Parathyroid adenoma (tissue), 2 donors: ENCODE data around the gene TMCC1.

Source experiments
- H2AFZ ChIP-seq: fragments of 300-600 bp; sonication (generic); one replicate; pipeline ENCODE4 v1.7.0; 2017; ENCODE audit warnings: antibody characterized with exemption, mild to moderate bottlenecking
- H3K27ac ChIP-seq: fragments of 300-600 bp; sonication (generic); one replicate; pipeline ENCODE4 v1.7.0; 2017
- H3K27me3 ChIP-seq: fragments of 300-600 bp; sonication (generic); one replicate; pipeline ENCODE4 v1.7.0; 2017; ENCODE audit warnings: low read length; ENCODE audit not compliant: control insufficient read depth, insufficient read depth
- H3K36me3 ChIP-seq: fragments of 300-600 bp; sonication (generic); one replicate; pipeline ENCODE4 v1.7.0; 2017; ENCODE audit warnings: low read length; ENCODE audit not compliant: control insufficient read depth, insufficient read depth
- H3K4me1 ChIP-seq: fragments of 300-600 bp; sonication (generic); one replicate; pipeline ENCODE4 v1.7.0; 2017; ENCODE audit warnings: control low read depth
- H3K4me2 ChIP-seq: fragments of 300-600 bp; sonication (generic); one replicate; pipeline ENCODE4 v1.7.0; 2017; ENCODE audit warnings: low read length
- H3K4me3 ChIP-seq: fragments of 300-600 bp; sonication (generic); one replicate; pipeline ENCODE4 v1.7.0; 2017; ENCODE audit warnings: low read depth, low read length
- H3K79me2 ChIP-seq: fragments of 300-600 bp; sonication (generic); one replicate; pipeline ENCODE4 v1.7.0; 2017; ENCODE audit warnings: control low read depth
- H3K9ac ChIP-seq: fragments of 300-600 bp; sonication (generic); one replicate; pipeline ENCODE4 v1.7.0; 2017; ENCODE audit warnings: mild to moderate bottlenecking
- H3K9me3 ChIP-seq: fragments of 300-600 bp; sonication (generic); one replicate; pipeline ENCODE4 v1.7.0; 2017; ENCODE audit warnings: low read length; ENCODE audit not compliant: control insufficient read depth
- CTCF ChIP-seq: fragments of 300-600 bp; sonication (generic); IDR thresholded peaks from one replicate; pipeline ENCODE4 v1.7.0; 2017; ENCODE audit warnings: antibody characterized with exemption, mild to moderate bottlenecking
- donor health status: primary hyperparathyroidism.

Gene TMCC1

DNA sequence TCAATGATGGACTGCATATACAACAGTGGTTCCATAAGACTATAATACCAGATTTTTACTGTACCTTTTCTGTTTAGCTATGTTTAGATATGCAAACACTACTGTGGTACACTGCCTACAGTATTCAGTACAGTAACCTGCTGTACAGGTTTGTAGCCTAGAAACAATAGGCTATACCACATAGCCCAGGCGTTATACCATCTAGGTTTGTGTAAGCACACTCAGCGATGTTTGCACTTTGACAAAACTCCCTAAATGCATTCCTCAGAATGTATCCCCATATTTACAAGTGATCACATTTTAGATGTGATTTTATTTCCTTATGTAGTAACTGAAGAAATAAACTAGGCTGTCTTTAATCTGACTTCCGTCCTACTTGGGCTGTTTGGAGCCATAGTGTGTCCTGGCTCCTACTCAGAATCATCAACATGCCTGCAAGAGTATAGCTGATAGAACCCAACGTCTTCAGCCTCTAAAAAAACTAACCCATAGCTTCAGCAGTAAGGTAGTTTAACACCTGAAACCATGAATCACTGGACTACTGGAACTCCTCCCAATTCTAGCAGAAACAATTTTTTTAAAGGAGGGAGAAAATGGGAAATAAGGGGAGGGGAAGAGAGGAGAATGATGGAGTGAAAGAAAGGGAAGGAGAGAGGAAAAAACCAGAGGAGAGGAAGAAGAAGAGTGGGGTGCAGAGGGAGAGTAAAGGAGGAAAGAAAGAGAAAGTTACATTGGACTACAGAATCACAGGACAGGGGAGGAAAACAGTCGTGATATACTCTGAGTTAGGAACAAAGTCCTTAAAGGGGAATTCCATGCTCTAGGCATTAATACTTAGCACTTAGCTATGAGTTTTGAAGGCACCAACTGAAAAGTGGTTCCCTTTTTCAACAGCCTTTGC lies 219.4 kb downstream of the TMCC1 start:
- H3K4me1 ChIP-seq, result no peaks in the 10 kb centered on the region
- no peak overlapping the region for H3K27ac ChIP-seq
- no peak for TF ChIP-seq CTCF
- H3K4me3 ChIP-seq, result no peak overlapping the region
- no peaks in the 10 kb centered on the region for H3K9me3 ChIP-seq
- H3K9ac ChIP-seq, result no peak overlapping the region
- no peak overlapping the region for H3K4me2 ChIP-seq
- H2AFZ ChIP-seq, result no peak overlapping the region
- no peaks in the 10 kb centered on the region for H3K36me3 ChIP-seq
- no peaks in the 10 kb centered on the region for H3K27me3 ChIP-seq
- H3K79me2 ChIP-seq, result peaks cover 13% of the 10 kb centered on the region

DNA sequence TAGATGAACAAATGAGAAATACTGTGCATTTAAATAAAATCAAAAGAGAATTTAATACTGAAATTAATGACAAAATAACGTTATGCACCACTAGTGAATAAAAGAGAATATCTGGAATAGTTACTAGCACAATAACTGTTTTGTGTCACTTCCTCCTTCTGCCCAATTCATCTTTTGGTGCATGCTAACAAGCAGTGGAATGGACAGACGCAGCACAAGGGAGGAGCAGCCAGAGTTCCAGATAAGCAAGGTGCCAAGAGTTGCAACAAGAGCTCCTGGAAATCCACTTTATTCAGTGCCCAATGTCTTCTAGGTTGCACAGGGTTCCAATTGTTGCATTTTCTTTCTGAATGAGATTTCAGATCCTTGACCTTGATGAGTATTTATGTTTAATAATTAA lies 220.5 kb downstream of the TMCC1 start:
- no peak for TF ChIP-seq CTCF

DNA sequence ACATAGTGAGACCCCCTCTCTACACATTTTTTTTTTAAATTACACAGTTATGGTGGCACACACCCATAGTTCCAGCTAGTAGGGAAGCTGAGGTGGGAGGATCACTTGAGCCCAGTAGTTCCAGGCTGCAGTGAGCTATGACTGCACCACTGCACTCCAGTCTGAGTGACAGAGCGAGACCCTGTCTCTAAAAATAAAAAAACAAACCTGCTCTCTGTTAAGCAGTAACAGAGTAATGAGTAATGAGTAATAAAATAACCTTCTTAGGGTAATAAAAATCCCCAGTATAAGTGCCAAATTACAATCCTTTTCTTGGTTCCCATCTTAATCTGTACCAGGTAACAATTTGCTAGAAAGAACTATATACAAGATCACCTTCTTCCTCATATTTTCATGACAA lies 221.1 kb downstream of the TMCC1 start:
- H3K9me3 ChIP-seq, result no peaks in the 10 kb centered on the region
- no peaks in the 10 kb centered on the region for H3K36me3 ChIP-seq
- no peak overlapping the region for H2AFZ ChIP-seq
- no peak overlapping the region for H3K4me2 ChIP-seq
- peaks cover 7% of the 10 kb centered on the region for H3K79me2 ChIP-seq
- no peak overlapping the region for H3K9ac ChIP-seq
- H3K27me3 ChIP-seq, result no peaks in the 10 kb centered on the region
- H3K27ac ChIP-seq, result no peak overlapping the region
- no peak for TF ChIP-seq CTCF
- no peaks in the 10 kb centered on the region for H3K4me1 ChIP-seq
- H3K4me3 ChIP-seq, result no peak overlapping the region

More for the DNA sequence above, 220.5 kb downstream of the TMCC1 start:
- Histone ChIP-seq H3K9me3 (no peaks in the 10 kb centered on the region), H3K27ac (no peak overlapping the region), H3K27me3 (no peaks in the 10 kb centered on the region), H3K4me2 (no peak overlapping the region), H3K79me2 (peaks cover 9% of the 10 kb centered on the region), H3K4me1 (no peaks in the 10 kb centered on the region), H2AFZ (no peak overlapping the region), H3K9ac (no peak overlapping the region), H3K36me3 (no peaks in the 10 kb centered on the region), H3K4me3 (no peak overlapping the region)

GRCh38 chr3:129665024-129665768 lies 228.3 kb downstream of the TMCC1 start:
- Histone ChIP-seq H3K36me3 (no peaks in the 10 kb centered on the region), H2AFZ (no peak overlapping the region), H3K79me2 (no peaks in the 10 kb centered on the region), H3K27ac (no peak overlapping the region), H3K9me3 (no peaks in the 10 kb centered on the region), H3K4me3 (no peak overlapping the region), H3K4me1 (no peaks in the 10 kb centered on the region), H3K9ac (no peak overlapping the region), H3K4me2 (no peak overlapping the region), H3K27me3 (no peaks in the 10 kb centered on the region)
- TF ChIP-seq CTCF, result no peak
